Progenitor cell of endocrine pancreas (in vitro differentiated cells): Measurements from ENCODE around the gene MYL3. TPM values are rescaled to one million over a fixed set of nuclear protein-coding genes. Genes with fewer than 3 reads are reported as not detected.

Experiments
- DNase-seq: peaks from one replicate; pipeline ENCODE4 v3.0.0; 2021; ENCODE audit warnings: low spot score; ENCODE audit not compliant: unreplicated experiment
- H3K27ac Mint-ChIP-seq: 2 replicates; pipeline ENCODE4 v1.8.0; 2021; ENCODE audit warnings: mild to moderate bottlenecking, moderate library complexity, mixed read lengths
- H3K27me3 Mint-ChIP-seq: 2 replicates; pipeline ENCODE4 v1.8.0; 2021; ENCODE audit warnings: mixed read lengths
- H3K36me3 Mint-ChIP-seq: 2 replicates; pipeline ENCODE4 v1.8.0; 2022; ENCODE audit warnings: mixed read lengths; ENCODE audit not compliant: insufficient read depth
- H3K4me1 Mint-ChIP-seq: 2 replicates; pipeline ENCODE4 v1.8.0; 2021; ENCODE audit warnings: low read depth, mixed read lengths
- H3K4me3 Mint-ChIP-seq: 2 replicates; pipeline ENCODE4 v1.8.0; 2021; ENCODE audit warnings: low read depth, mild to moderate bottlenecking, moderate library complexity, mixed read lengths
- H3K9me3 Mint-ChIP-seq: 2 replicates; pipeline ENCODE4 v1.8.0; 2021; ENCODE audit warnings: low read depth, mixed read lengths
- total RNA-seq: library from RNA; stranded (reverse); gene quantifications from 2 replicates; pipeline ENCODE4 v1.2.1, GENCODE V29; 2021
- TF ChIP-seq, protein P1 (sequence below): fragments of 200-600 bp; sonication (generic); IDR thresholded peaks from one replicate; pipeline ENCODE4 v1.5.0; 2021; ENCODE audit warnings: antibody characterized with exemption, mild to moderate bottlenecking; ENCODE audit not compliant: unreplicated experiment

MYL3 gene
- total RNA-seq, 1 donor from 2014 or later, result not detected

DNA sequence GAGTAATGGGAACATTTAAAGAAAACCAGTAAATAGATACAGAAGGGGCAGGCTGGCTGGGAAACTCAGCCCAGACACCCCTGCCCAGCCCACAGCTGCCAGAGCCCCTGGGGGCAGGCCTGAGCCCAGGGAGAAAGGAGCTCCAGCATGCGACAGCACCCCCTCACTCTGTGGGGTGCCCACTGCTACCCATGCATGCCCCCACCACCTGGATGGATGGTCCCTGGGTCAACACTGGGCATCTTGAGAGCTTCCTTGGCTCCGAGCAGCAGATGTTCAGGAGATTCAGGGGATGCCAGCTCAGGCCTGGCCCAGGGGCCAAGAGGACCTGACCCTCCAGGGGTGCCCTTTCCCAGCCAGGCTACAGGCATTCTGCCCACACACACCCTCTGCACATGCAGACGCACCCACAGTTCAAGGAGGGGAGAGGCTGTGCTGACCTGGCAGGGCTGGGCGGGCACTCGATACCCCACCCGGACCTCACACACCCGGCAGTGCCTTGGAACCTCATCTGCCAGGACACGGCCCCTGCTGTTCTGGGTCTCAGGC, 45.8 kb upstream of the MYL3 start:
- H3K4me1 Mint-ChIP-seq, result no peaks in the 10 kb centered on the region
- no peak for DNase-seq
- H3K27me3 Mint-ChIP-seq, result peaks cover 4% of the 10 kb centered on the region
- H3K27ac Mint-ChIP-seq, result no peak overlapping the region
- TF ChIP-seq, protein P1, sequence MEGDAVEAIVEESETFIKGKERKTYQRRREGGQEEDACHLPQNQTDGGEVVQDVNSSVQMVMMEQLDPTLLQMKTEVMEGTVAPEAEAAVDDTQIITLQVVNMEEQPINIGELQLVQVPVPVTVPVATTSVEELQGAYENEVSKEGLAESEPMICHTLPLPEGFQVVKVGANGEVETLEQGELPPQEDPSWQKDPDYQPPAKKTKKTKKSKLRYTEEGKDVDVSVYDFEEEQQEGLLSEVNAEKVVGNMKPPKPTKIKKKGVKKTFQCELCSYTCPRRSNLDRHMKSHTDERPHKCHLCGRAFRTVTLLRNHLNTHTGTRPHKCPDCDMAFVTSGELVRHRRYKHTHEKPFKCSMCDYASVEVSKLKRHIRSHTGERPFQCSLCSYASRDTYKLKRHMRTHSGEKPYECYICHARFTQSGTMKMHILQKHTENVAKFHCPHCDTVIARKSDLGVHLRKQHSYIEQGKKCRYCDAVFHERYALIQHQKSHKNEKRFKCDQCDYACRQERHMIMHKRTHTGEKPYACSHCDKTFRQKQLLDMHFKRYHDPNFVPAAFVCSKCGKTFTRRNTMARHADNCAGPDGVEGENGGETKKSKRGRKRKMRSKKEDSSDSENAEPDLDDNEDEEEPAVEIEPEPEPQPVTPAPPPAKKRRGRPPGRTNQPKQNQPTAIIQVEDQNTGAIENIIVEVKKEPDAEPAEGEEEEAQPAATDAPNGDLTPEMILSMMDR, result no peak
- no peak overlapping the region for H3K4me3 Mint-ChIP-seq
- no peaks in the 10 kb centered on the region for H3K9me3 Mint-ChIP-seq
- peaks cover 2% of the 10 kb centered on the region for H3K36me3 Mint-ChIP-seq

DNA sequence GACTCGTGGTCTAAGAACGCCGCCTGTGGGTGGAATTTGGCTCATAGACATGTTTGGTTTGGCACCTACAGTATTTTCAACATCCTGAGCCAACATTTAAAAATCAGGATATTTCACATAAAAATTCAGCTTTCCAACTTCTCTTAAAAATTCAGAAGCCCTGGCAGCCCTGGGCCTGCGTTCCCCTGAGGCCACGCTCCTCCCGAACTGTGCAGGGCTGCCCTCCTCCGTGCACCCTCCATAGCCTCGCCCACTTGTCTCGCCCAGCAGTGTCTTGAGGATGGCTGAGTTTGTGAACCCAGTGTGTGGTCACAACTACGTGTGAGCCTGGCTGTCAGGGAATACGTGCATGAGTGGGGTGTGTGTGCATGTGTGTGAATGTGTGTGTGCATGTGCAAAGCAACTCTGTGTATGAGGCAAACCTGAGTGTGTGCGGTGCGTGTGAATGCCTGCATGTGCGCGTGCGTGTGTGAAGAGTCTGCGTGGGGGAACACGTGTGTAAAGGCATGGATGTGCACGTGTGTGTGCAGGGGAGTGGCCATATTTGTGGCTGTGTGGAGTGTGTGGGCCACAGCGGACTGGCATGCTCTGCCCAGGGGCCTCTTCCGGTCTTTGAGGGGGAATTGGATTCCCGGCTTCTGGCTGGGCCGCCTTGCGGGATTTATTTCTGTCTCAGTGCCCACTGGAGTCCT, 45.2 kb upstream of the MYL3 start:
- TF ChIP-seq, protein P1, result no peak
- DNase-seq, result no peak
- peaks cover 4% of the 10 kb centered on the region for H3K27me3 Mint-ChIP-seq
- H3K27ac Mint-ChIP-seq, result no peak overlapping the region
- H3K36me3 Mint-ChIP-seq, result peaks cover 2% of the 10 kb centered on the region
- H3K9me3 Mint-ChIP-seq, result no peaks in the 10 kb centered on the region
- no peak overlapping the region for H3K4me3 Mint-ChIP-seq
- H3K4me1 Mint-ChIP-seq, result no peaks in the 10 kb centered on the region

DNA sequence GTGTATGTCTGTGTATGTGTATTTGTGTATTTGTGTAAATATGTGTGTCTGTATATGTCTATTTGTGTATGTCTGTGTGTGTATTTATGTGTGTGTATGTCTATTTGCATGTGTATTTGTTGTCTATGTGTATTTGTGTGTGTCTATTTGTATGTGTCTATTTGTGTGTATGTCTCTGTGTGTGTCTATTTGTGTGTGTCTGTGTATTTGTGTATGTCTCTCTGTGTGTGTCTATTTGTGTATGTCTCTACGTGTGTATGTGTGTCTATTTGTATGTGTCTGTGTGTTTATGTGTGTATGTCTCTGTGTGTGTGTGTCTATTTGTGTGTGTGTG, 44.7 kb upstream of the MYL3 start:
- Mint-ChIP-seq H3K36me3 (peaks cover 2% of the 10 kb centered on the region), H3K27ac (no peak overlapping the region), H3K9me3 (no peaks in the 10 kb centered on the region), H3K27me3 (peaks cover 4% of the 10 kb centered on the region), H3K4me1 (no peaks in the 10 kb centered on the region), H3K4me3 (no peak overlapping the region)
- DNase-seq, result no peak
- TF ChIP-seq, protein P1, result no peak

DNA sequence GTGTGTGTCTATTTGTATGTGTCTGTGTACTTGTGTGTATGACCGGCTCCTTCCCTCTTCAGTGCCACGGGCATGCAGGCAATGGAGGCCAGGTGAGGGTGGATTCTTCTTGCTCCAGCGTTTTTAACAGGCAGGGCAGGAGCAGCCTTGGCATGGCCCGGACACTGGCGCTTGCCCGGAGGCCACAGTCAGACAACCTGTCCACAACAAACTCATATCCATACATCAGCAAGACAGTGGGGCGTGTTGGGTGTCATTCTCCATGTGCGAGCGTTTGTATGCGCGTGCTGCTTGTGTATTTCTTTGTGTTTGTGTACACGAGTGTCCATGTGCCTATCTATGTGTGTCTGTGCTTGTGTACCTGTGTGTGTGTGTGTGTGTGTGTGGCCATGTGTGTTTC, 44.0 kb upstream of the MYL3 start:
- peaks cover 4% of the 10 kb centered on the region for H3K27me3 Mint-ChIP-seq
- no peak for DNase-seq
- peaks cover under 1% of the 10 kb centered on the region for H3K36me3 Mint-ChIP-seq
- no peaks in the 10 kb centered on the region for H3K9me3 Mint-ChIP-seq
- H3K4me3 Mint-ChIP-seq, result no peak overlapping the region
- no peak overlapping the region for H3K27ac Mint-ChIP-seq
- TF ChIP-seq, protein P1, result no peak
- H3K4me1 Mint-ChIP-seq, result no peaks in the 10 kb centered on the region

DNA sequence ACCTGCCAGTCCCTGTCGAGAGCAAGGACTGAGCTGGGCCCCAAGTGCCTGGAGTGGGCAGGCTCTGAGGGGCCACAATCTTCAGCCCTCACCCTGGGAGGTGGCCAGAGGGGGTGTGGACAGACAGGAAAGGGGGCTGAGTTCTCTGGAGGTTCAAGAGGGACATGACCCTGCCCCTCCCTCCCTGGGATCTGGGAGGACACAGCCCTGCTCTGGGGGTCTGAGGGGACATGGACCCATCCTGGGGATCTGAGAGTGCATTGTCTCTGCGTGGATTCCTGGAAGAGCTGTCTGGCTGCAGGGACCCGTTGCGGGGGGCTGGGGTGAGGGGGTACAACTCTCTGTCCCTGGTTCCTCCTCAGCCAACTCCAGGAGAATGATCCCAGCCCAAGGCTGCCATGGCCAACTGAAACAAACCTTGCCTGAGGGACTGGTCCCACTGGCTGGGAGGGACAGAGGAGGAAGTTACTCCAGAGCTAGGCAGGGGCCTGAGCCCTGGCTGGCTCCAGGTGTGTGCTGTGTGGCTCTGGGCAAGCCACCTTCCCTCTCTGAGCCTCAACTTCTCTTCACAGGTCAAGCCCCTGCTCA, 43.3 kb upstream of the MYL3 start:
- Mint-ChIP-seq H3K27ac (no peak overlapping the region), H3K4me1 (no peaks in the 10 kb centered on the region), H3K4me3 (no peak overlapping the region), H3K9me3 (no peaks in the 10 kb centered on the region), H3K36me3 (no peaks in the 10 kb centered on the region), H3K27me3 (peaks cover 4% of the 10 kb centered on the region)
- no peak for DNase-seq
- TF ChIP-seq, protein P1, result no peak
